Naive thymus-derived CD8-positive, alpha-beta T cell (primary cell): ENCODE data around the gene ZNF638. TPM values are rescaled to one million over a fixed set of nuclear protein-coding genes. Genes with fewer than 3 reads are reported as not detected.

Experiments
- ATAC-seq, 2 donors: fragments of 150-1000 bp; cut with Tn5 transposase in 1 of 2; sonication (Bioruptor Pico), chemical (Tn5 transposase) in 1 of 2; 1 replicate in 1 of 2; 2 replicates in 1 of 2; pipeline ENCODE4 v1.10.0; 2021; ENCODE audit warnings: mild to moderate bottlenecking in 2 of 2, moderate library complexity in 2 of 2
- POLR2A ChIA-PET: fragments of 350-600 bp; sonication (Branson Sonifier 250); formaldehyde crosslinking; loops from one replicate; lab custom pipeline; 2021; ENCODE audit warnings: antibody characterized with exemption; lab: Charles Lee
- DNase-seq, 10 donors: peaks; one replicate each; pipeline versions ENCODE4 v3.0.0 to v3.0.0-alpha.2; 2020 to 2022
- H3K27ac Mint-ChIP-seq, 10 donors: one replicate each; pipeline ENCODE4 v1.8.0; 2020 to 2022; ENCODE audit warnings: mild to moderate bottlenecking in 10 of 10, mixed read lengths in 10 of 10, moderate library complexity in 4 of 10, inconsistent platforms in 1 of 10
- H3K27me3 Mint-ChIP-seq, 5 donors: one replicate each; pipeline ENCODE4 v1.8.0; 2021 to 2022; ENCODE audit warnings: mixed read lengths in 5 of 5
- H3K36me3 Mint-ChIP-seq, 3 donors: one replicate each; pipeline ENCODE4 v1.8.0; 2020 to 2022; ENCODE audit warnings: mixed read lengths in 3 of 3, mild to moderate bottlenecking in 2 of 3, inconsistent platforms in 1 of 3
- H3K4me1 Mint-ChIP-seq, 4 donors: one replicate each; pipeline ENCODE4 v1.8.0; 2021 to 2022; ENCODE audit warnings: mixed read lengths in 4 of 4
- H3K4me3 Mint-ChIP-seq, 10 donors: one replicate each; pipeline ENCODE4 v1.8.0; 2020 to 2022; ENCODE audit warnings: mild to moderate bottlenecking in 10 of 10, mixed read lengths in 10 of 10, moderate library complexity in 6 of 10, inconsistent platforms in 1 of 10
- H3K9me3 Mint-ChIP-seq, 9 donors: one replicate each; pipeline ENCODE4 v1.8.0; 2020 to 2022; ENCODE audit warnings: mixed read lengths in 9 of 9, mild to moderate bottlenecking in 3 of 9, inconsistent platforms in 1 of 9, moderate library complexity in 1 of 9
- polyA plus RNA-seq, 3 donors: library from polyadenylated mRNA; unstranded; fragments of 300-500 nt; fragmentation: Illumina TruSeq; gene quantifications; one replicate each; pipeline ENCODE4 v1.2.3, GENCODE V29; 2021
- total RNA-seq, 8 experiments: library from RNA in 2 of 8; stranded (reverse) in 2 of 8; gene quantifications; one replicate each; pipeline ENCODE4 v1.2.3 and lab custom pipeline; 2021 to 2026

Gene ZNF638
- total and polyA plus RNA-seq, 5 experiments from 2014 or later = 40.7 to 176 (median 52.4) TPM

GRCh38 chr2:71468279-71469015 is 136.9 kb downstream of the ZNF638 start:
- ATAC-seq (no peak), DNase-seq (no peak)
- Mint-ChIP-seq H3K27me3 (peaks cover 26 to 54% (median 32%) of the 10 kb centered on the region in 5 donors), H3K27ac (no peak overlapping the region), H3K36me3 (no peaks in the 10 kb centered on the region), H3K4me1 (peaks cover 6 to 12% (median 9%) of the 10 kb centered on the region in 4 donors), H3K9me3 (no peaks in the 10 kb centered on the region), H3K4me3 (peak overlapping the region in 1 of 10 donors; percentile 1)
- POLR2A ChIA-PET = no interaction called here

DNA sequence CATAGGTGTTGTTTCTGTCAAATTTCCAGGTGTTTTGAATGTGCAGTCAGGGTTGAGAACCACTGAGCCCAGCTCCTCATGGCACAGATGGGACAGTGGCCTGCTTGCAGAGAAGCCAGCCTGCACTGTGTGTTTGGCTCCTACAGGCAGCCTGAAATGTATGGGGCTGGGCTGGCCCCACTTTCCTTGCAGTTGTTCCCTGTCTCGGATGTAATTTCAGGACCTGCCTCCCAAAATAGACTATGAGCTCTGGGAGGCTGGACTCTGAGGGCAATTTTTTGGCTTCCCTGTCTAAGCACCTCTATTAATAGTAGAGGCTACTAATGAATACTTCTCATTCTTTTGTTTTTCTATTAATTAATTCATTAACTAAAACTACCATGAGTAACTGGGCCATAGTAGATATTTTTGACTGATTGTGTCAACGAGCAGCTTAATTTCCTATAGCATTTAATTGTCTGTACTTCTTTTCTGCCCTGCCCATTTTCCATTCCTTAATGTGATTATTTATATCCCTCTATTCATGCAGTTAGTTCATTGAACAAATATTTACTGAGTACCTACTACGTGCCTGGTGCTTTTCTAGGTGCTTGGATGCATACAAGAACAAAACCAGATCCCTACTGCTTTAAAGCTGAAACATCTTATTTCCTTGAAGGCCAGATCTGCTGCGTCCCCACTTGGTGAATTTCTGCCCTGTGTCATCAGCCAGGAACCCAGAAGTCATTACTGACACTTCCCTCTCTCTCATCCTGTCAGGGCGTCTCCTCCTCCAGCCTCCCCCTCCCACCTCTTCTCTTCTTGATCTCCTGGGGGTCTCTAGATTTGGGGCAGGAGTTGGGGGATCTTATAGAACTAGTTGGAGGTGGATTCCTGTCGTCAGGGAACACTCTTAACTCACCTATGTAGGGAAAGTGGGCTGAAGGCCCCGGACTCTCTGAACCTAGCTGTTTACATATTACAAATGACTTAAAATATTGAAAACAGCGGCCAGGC is 138.1 kb downstream of the ZNF638 start:
- no peak overlapping the region for H3K27ac Mint-ChIP-seq
- H3K4me3 Mint-ChIP-seq = no peak overlapping the region

DNA sequence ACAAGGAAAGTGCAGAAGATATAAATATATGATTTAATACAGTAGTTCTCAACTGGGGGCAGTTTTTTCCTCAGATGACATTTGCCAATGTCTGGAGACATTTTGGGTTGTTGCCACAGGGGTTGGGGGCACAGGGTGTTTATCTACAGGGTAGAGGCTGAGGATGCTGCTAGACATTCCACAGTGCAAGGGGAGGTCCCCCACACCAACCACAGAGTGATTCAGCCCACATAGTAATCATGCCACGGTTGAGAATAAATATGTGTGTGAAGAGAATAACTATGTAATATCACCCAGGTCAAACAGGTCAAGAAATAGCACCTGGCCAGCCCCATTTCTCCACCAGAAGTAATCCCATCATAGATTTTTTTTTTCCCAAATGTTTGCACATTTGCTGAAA is 139.7 kb downstream of the ZNF638 start:
- DNase-seq (no peak), ATAC-seq (no peak)
- peaks cover 6 to 12% (median 9%) of the 10 kb centered on the region in 4 donors for H3K4me1 Mint-ChIP-seq
- no peak overlapping the region for H3K4me3 Mint-ChIP-seq
- no peaks in the 10 kb centered on the region for H3K9me3 Mint-ChIP-seq
- POLR2A ChIA-PET = no interaction called here
- H3K36me3 Mint-ChIP-seq = no peaks in the 10 kb centered on the region
- H3K27ac Mint-ChIP-seq = no peak overlapping the region
- peaks cover 31 to 74% (median 38%) of the 10 kb centered on the region in 5 donors for H3K27me3 Mint-ChIP-seq

More for the DNA sequence above, 138.1 kb downstream of the ZNF638 start:
- H3K4me1 Mint-ChIP-seq = peaks cover 6 to 12% (median 9%) of the 10 kb centered on the region in 4 donors
- POLR2A ChIA-PET = no interaction called here
- no peaks in the 10 kb centered on the region for H3K36me3 Mint-ChIP-seq
- ATAC-seq (no peak), DNase-seq (no peak)
- H3K9me3 Mint-ChIP-seq = no peaks in the 10 kb centered on the region
- peaks cover 28 to 66% (median 34%) of the 10 kb centered on the region in 5 donors for H3K27me3 Mint-ChIP-seq

DNA sequence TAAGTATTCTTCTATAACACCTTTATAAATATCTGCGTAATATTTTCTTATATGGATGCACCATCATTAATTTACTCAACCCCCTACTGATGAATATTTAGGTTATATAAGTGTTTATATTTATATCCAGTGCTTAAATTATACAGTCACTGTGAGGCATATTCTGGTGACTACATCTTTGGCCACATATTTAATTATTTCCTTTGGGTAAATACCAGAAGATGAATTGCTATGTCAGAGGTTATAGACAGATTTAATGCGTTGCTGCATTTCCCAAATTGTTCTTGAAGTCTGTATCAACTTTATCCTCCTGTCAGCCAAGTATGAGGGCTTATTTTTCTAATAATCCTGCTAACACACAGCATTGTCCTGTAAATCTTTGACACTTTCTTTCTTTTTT is 140.4 kb downstream of the ZNF638 start:
- ATAC-seq = no peak
- Mint-ChIP-seq H3K4me3 (no peak overlapping the region), H3K4me1 (peaks cover 5 to 9% (median 6%) of the 10 kb centered on the region in 4 donors)

GRCh38 chr2:71473346-71474031 is 141.9 kb downstream of the ZNF638 start:
- no peaks in the 10 kb centered on the region for H3K9me3 Mint-ChIP-seq
- DNase-seq = no peak
- ATAC-seq = no peak
- no peaks in the 10 kb centered on the region for H3K4me1 Mint-ChIP-seq
- H3K27me3 Mint-ChIP-seq = peaks cover 17 to 57% (median 24%) of the 10 kb centered on the region in 5 donors
- H3K36me3 Mint-ChIP-seq = no peaks in the 10 kb centered on the region
- POLR2A ChIA-PET = no interaction called here
- no peak overlapping the region for H3K4me3 Mint-ChIP-seq
- no peak overlapping the region for H3K27ac Mint-ChIP-seq

More for the DNA sequence above, 140.4 kb downstream of the ZNF638 start:
- Mint-ChIP-seq H3K27me3 (peaks cover 31 to 71% (median 35%) of the 10 kb centered on the region in 5 donors), H3K9me3 (no peaks in the 10 kb centered on the region), H3K36me3 (no peaks in the 10 kb centered on the region), H3K27ac (no peak overlapping the region)
- POLR2A ChIA-PET = no interaction called here
- DNase-seq = no peak

GRCh38 chr2:71474116-71474743 is 142.6 kb downstream of the ZNF638 start:
- Mint-ChIP-seq H3K27ac (peak overlapping the region in 1 of 10 donors; percentile 54), H3K4me1 (no peaks in the 10 kb centered on the region)

GRCh38 chr2:71474744-71475397 is 143.3 kb downstream of the ZNF638 start:
- POLR2A ChIA-PET = no interaction called here
- H3K4me3 Mint-ChIP-seq = no peak overlapping the region
- ATAC-seq = no peak
- H3K9me3 Mint-ChIP-seq = no peaks in the 10 kb centered on the region
- H3K36me3 Mint-ChIP-seq = no peaks in the 10 kb centered on the region
- no peak for DNase-seq
- no peaks in the 10 kb centered on the region for H3K4me1 Mint-ChIP-seq
- H3K27me3 Mint-ChIP-seq = peaks cover 7 to 55% (median 16%) of the 10 kb centered on the region in 5 donors
- H3K27ac Mint-ChIP-seq = peak overlapping the region in 2 of 10 donors; percentile 54 to 79

More at GRCh38 chr2:71474116-71474743, 142.6 kb downstream of the ZNF638 start:
- H3K36me3 Mint-ChIP-seq = no peaks in the 10 kb centered on the region
- peaks cover 10 to 55% (median 18%) of the 10 kb centered on the region in 5 donors for H3K27me3 Mint-ChIP-seq
- H3K4me3 Mint-ChIP-seq = no peak overlapping the region
- ATAC-seq (no peak), DNase-seq (peak in 1 of 10 donors; percentile 16)
- POLR2A ChIA-PET = no interaction called here
- H3K9me3 Mint-ChIP-seq = no peaks in the 10 kb centered on the region

GRCh38 chr2:71476495-71476894 is 144.9 kb downstream of the ZNF638 start:
- Mint-ChIP-seq H3K27me3 (peaks cover 3 to 45% (median 11%) of the 10 kb centered on the region in 5 donors), H3K36me3 (no peaks in the 10 kb centered on the region), H3K4me3 (no peak overlapping the region), H3K27ac (no peak overlapping the region), H3K4me1 (no peaks in the 10 kb centered on the region), H3K9me3 (no peaks in the 10 kb centered on the region)
- ATAC-seq (no peak), DNase-seq (no peak)
- POLR2A ChIA-PET = no interaction called here

GRCh38 chr2:71477231-71477691 is 145.7 kb downstream of the ZNF638 start:
- no peaks in the 10 kb centered on the region for H3K36me3 Mint-ChIP-seq
- no peaks in the 10 kb centered on the region for H3K9me3 Mint-ChIP-seq
- H3K4me3 Mint-ChIP-seq = no peak overlapping the region
- no peaks in the 10 kb centered on the region for H3K4me1 Mint-ChIP-seq
- H3K27me3 Mint-ChIP-seq = peaks cover 0 to 51% (median 11%) of the 10 kb centered on the region in 5 donors
- no peak overlapping the region for H3K27ac Mint-ChIP-seq
- ATAC-seq = no peak
- POLR2A ChIA-PET = no interaction called here
- DNase-seq = peak in 1 of 10 donors; percentile 16

- POLR2A ChIA-PET = no interaction called here
- Mint-ChIP-seq H3K27me3 (peaks cover 2 to 40% (median 8%) of the 10 kb centered on the region in 5 donors), H3K4me3 (peak overlapping the region in 1 of 10 donors; percentile 51), H3K36me3 (no peaks in the 10 kb centered on the region), H3K27ac (no peak overlapping the region), H3K4me1 (no peaks in the 10 kb centered on the region), H3K9me3 (no peaks in the 10 kb centered on the region)
- DNase-seq (peak in 1 of 10 donors; percentile 30), ATAC-seq (no peak)
Measured at GRCh38 chr2:71478806-71479205, 147.2 kb downstream of the ZNF638 start.

DNA sequence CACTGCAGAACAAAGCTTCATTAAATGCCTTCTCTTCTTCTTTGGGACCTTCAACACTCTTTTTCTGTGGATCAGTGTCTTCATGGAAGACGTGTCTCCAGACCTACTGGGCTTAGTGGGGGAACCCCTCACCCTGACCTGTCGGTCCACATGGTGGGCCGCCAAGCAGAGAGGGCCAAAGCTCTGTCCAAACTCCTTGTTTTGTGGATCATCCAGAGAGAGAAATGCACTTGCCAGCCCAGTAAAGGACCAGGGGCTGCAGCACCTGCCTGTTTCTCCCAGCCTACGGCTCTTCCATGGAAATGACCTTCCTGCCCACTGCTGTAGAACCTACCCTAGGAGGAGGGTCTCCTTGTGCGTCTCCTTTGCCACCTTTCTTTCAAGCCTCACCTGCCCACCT is 147.7 kb downstream of the ZNF638 start:
- DNase-seq = no peak
- Mint-ChIP-seq H3K27ac (peak overlapping the region in 2 of 10 donors; percentile 15 to 46), H3K4me3 (no peak overlapping the region), H3K27me3 (peaks cover 2 to 36% (median 8%) of the 10 kb centered on the region in 5 donors), H3K36me3 (no peaks in the 10 kb centered on the region), H3K9me3 (no peaks in the 10 kb centered on the region), H3K4me1 (no peaks in the 10 kb centered on the region)
- POLR2A ChIA-PET = no interaction called here
- ATAC-seq = no peak
